Lung (tissue), 12 donors: Measurements from ENCODE around the gene CYP21A2. TPM values are rescaled to one million over a fixed set of nuclear protein-coding genes. Genes with fewer than 3 reads are reported as not detected.

ENCODE experiments used
- ATAC-seq: fragments of 200-7000 bp; cut with Tn5 transposase; one replicate; pipeline ENCODE4 v1.9.1; 2020; ENCODE audit warnings: moderate number of reproducible peaks; ENCODE audit not compliant: insufficient read depth, low FRiP score
- DNase-seq, 3 donors: peaks; one replicate each; pipeline ENCODE4 v3.0.0-alpha.2; 2013 to 2017
- H3K27ac ChIP-seq, 2 donors: one replicate each; pipeline ENCODE4 v1.5.1; 2013; ENCODE audit warnings: mild to moderate bottlenecking in 2 of 2, moderate library complexity in 2 of 2, control low read depth in 1 of 2, inconsistent platforms in 1 of 2, low read depth in 1 of 2, low read length in 1 of 2
- H3K27me3 ChIP-seq, 3 donors: one replicate each; pipeline ENCODE4 v1.5.1; 2013; ENCODE audit warnings: low read length in 2 of 3; ENCODE audit not compliant: control insufficient read depth in 3 of 3, insufficient read depth in 3 of 3
- H3K36me3 ChIP-seq, 4 donors: one replicate each; pipeline ENCODE4 v1.5.1; 2013; ENCODE audit warnings: low read length in 4 of 4, mild to moderate bottlenecking in 1 of 4, moderate library complexity in 1 of 4; ENCODE audit not compliant: control insufficient read depth in 4 of 4, insufficient read depth in 4 of 4
- H3K4me1 ChIP-seq, 5 donors: one replicate each; pipeline ENCODE4 v1.5.1; 2013; ENCODE audit warnings: low read length in 5 of 5, mild to moderate bottlenecking in 2 of 5, moderate library complexity in 1 of 5; ENCODE audit not compliant: control insufficient read depth in 5 of 5, insufficient read depth in 5 of 5
- H3K4me3 ChIP-seq: one replicate; pipeline ENCODE4 v1.5.1; 2013; ENCODE audit warnings: mild to moderate bottlenecking, control low read depth, moderate library complexity
- H3K9ac ChIP-seq, 2 donors: one replicate each; pipeline ENCODE4 v1.5.1; 2013; ENCODE audit warnings: low read length in 2 of 2, control low read depth in 1 of 2; ENCODE audit not compliant: insufficient read depth in 1 of 2
- H3K9me3 ChIP-seq, 4 donors: one replicate each; pipeline ENCODE4 v1.5.1; 2013; ENCODE audit warnings: low read length in 3 of 4, mild to moderate bottlenecking in 1 of 4, moderate library complexity in 1 of 4; ENCODE audit not compliant: control insufficient read depth in 4 of 4, insufficient read depth in 3 of 4
- WGBS, 2 donors: extraction: QIAGEN DNeasy Blood & Tissue Kit; methylation state at CpG; one replicate each; pipeline ENCODE4 v1.1.7; 2013; 5-methylcytosine and 5-hydroxymethylcytosine counted together
- polyA plus RNA-seq, 2 donors: library from polyadenylated mRNA; stranded (reverse); fragments of 200-250 nt; gene quantifications; one replicate each; pipeline ENCODE4 v1.2.1, GENCODE V29; 2013
- total RNA-seq, 2 donors: library from RNA; depleted of rRNA in 1 of 2; stranded (reverse); fragments of >200 nt in 1 of 2; gene quantifications; one replicate each; pipeline ENCODE4 v1.2.1, GENCODE V29; 2014 to 2021
- TF ChIP-seq, protein P1 (sequence below): IDR thresholded peaks from 2 replicates; pipeline ENCODE4 v1.5.1; 2012; ENCODE audit warnings: mild to moderate bottlenecking; ENCODE audit errors: control extremely low read depth, extremely low read depth
- donor health status: control.
- donor health status: control.
- donor health status: Bipolar disorder and iron deficiency.
- donor health status: healthy.
- donor health status: DM: yes; HTN: yes; CAD: no.

Gene CYP21A2
- total and polyA plus RNA-seq, 4 donors = 0.43 to 1.9 (median 0.98) TPM

DNA sequence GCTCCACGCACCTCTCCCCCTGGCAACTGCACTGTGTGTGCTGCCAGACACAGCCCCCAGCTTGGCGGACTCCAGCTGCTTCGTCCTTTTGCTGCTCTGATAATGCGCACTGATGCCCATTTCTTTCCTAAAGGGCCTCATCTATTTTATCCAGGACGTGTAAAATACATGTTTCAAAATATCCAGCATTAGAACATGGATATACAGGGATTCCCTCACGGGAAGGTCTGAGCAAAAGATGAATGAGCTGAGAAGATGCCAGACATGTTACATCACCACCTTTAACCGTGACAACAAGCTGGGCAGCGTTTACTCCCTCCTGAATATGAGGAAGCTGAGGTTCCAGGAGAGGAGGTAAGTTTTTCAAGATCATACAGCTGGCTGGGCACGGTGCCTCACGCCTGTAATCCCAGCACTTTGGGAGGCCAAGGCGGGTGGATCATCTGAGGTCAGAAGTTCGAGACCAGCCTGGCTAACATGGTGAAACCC, 38.1 kb downstream of the CYP21A2 start:
- WGBS, 2 donors = 59 to 60% methylated on average over 12 of the region's 12 CpGs
- TF ChIP-seq, protein P1, sequence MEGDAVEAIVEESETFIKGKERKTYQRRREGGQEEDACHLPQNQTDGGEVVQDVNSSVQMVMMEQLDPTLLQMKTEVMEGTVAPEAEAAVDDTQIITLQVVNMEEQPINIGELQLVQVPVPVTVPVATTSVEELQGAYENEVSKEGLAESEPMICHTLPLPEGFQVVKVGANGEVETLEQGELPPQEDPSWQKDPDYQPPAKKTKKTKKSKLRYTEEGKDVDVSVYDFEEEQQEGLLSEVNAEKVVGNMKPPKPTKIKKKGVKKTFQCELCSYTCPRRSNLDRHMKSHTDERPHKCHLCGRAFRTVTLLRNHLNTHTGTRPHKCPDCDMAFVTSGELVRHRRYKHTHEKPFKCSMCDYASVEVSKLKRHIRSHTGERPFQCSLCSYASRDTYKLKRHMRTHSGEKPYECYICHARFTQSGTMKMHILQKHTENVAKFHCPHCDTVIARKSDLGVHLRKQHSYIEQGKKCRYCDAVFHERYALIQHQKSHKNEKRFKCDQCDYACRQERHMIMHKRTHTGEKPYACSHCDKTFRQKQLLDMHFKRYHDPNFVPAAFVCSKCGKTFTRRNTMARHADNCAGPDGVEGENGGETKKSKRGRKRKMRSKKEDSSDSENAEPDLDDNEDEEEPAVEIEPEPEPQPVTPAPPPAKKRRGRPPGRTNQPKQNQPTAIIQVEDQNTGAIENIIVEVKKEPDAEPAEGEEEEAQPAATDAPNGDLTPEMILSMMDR = no peak

DNA sequence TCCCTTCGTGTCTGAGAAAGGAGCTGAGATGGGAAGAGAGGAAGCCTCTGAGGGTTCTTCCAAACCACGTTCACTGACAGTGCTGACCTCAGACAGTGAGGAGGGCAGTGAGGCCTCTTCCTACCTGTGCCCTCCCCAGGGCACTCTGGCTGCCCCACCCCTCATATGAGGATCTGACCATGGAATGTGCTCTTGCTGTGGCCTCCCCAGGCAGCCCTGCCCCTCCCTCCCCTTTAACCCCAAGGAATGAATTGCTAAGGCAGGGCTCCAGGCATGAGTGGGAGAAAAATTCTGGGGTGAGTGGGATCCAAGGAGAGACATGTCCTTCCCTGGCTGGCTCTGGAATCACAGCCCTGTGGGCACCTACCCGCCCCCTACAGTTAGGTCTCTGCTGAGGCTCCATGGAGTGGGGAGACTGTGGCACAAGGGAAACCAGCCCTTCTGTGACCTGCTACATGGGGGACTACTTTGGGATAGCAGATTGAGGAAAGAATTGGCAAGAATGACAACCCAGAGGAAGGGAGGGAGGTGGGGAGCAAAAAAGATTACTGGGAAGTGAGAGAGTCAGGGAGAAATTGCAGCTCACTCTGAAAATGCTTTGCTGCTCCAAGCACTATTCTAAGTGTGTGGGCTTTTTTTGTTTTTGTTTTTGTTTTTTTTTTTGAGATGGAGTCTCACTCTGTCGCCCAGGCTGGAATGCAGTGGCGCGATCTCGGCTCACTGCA, 41.5 kb downstream of the CYP21A2 start:
- Histone ChIP-seq H3K9me3 (no peaks in the 10 kb centered on the region), H3K27me3 (peaks cover 0 to 12% (median 0%) of the 10 kb centered on the region in 3 donors), H3K4me1 (peaks cover 0 to 16% (median 2%) of the 10 kb centered on the region in 5 donors), H3K9ac (no peak overlapping the region), H3K27ac (no peak overlapping the region), H3K4me3 (no peak overlapping the region), H3K36me3 (peaks cover 0 to 21% (median 1%) of the 10 kb centered on the region in 4 donors)
- WGBS, 2 donors = 77 to 82% methylated on average over 7 of the region's 7 CpGs
- ATAC-seq (no peak), DNase-seq (peak in 2 of 3 donors; percentile 24 to 37)
- TF ChIP-seq, protein P1 = no peak

More for the DNA sequence above, 38.1 kb downstream of the CYP21A2 start:
- ATAC-seq = no peak
- Histone ChIP-seq H3K9me3 (no peaks in the 10 kb centered on the region), H3K36me3 (peaks cover 0 to 25% (median 0%) of the 10 kb centered on the region in 4 donors), H3K4me3 (no peak overlapping the region), H3K27ac (no peak overlapping the region), H3K9ac (no peak overlapping the region), H3K4me1 (peaks cover 0 to 14% (median 2%) of the 10 kb centered on the region in 5 donors), H3K27me3 (no peaks in the 10 kb centered on the region)
- DNase-seq = peak in 1 of 3 donors; percentile 11

DNA sequence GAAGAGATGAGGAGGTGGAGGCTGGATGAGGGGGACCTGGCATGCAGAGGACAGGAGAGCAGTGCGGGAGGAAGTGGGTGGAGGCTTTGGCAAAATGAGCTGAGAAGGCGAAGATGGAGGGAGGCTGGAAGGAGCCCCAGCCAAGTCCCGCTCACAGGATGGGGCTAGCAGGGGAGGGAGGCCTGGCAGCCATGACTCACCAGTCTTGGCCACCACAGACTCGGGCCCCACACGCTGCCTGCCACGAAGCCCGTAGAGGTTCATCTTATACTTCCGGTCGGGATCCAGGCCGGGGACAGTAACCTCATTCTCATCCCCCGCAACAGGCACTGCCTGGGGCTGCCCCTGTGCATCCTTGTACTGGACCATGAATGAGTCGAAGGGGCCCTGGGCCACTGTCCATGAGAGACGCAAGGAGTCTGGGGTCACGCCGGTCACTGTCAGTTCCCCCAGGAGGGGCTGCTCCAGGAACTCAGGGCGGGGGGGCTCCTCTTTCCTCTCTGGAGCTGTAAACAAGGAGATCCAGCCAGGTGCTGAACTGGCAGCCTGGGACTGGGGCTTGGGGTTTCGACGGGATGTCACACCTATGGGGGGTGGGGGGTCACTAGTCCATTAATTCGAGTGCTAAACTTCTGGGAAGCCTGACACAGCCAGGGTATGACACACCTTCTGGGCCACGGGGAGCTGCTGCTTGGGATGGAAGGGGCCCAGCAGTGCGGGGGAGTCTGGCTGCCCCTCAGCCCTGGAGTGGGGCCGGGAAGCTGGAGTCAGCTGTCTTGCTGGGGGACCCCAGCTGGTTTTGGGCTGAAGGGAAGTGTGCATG, 43.2 kb downstream of the CYP21A2 start:
- Histone ChIP-seq H3K27ac (peak overlapping the region in 1 of 2 donors; percentile 40), H3K9ac (no peak overlapping the region), H3K4me3 (no peak overlapping the region), H3K36me3 (peaks cover 0 to 18% (median 1%) of the 10 kb centered on the region in 4 donors), H3K9me3 (no peaks in the 10 kb centered on the region), H3K27me3 (peaks cover 0 to 18% (median under 1%) of the 10 kb centered on the region in 3 donors), H3K4me1 (peaks cover 0 to 16% (median 2%) of the 10 kb centered on the region in 5 donors)
- TF ChIP-seq, protein P1 = no peak
- DNase-seq = peak; percentile 48 to 77 (median 49)
- ATAC-seq = peak; percentile 49
- WGBS, 2 donors = 69 to 88% methylated on average over 22 of the region's 22 CpGs
